Smooth muscle cell (in vitro differentiated cells): ENCODE results near the gene WDR81. TPM values are rescaled to one million over a fixed set of nuclear protein-coding genes. Genes with fewer than 3 reads are reported as not detected.
"Not testable (repeated sequence)": the region's sequence is repeated elsewhere in the genome, so short reads cannot be mapped to it uniquely, and the experiment has no call there.

Source experiments
- DNase-seq: peaks from one replicate; lab custom pipeline; 2025; ENCODE audit not compliant: unreplicated experiment; lab: John Stamatoyannopoulos, UW
- H2AFZ ChIP-seq: fragments of 200-600 bp; sonication (generic); 2 replicates; pipeline ENCODE4 v1.6.0; 2016; ENCODE audit warnings: antibody characterized with exemption, low read depth, mild to moderate bottlenecking
- H3F3A ChIP-seq: fragments of 200-600 bp; sonication (generic); 2 replicates; pipeline ENCODE4 v1.6.0; 2017; ENCODE audit warnings: antibody characterized with exemption, low read depth
- H3K27ac ChIP-seq: fragments of 200-600 bp; sonication (generic); 2 replicates; pipeline ENCODE4 v1.5.1; 2016; ENCODE audit warnings: low read depth, mild to moderate bottlenecking
- H3K27me3 ChIP-seq: fragments of 200-600 bp; sonication (generic); 2 replicates; pipeline ENCODE4 v1.6.1; 2016; ENCODE audit warnings: low read depth, mild to moderate bottlenecking
- H3K36me3 ChIP-seq: fragments of 200-600 bp; sonication (generic); 2 replicates; pipeline ENCODE4 v1.5.1; 2016; ENCODE audit warnings: low read depth
- H3K4me1 ChIP-seq: fragments of 200-600 bp; sonication (generic); 2 replicates; pipeline ENCODE4 v1.5.1; 2016; ENCODE audit warnings: low read depth
- H3K4me2 ChIP-seq: fragments of 200-600 bp; sonication (generic); 2 replicates; pipeline ENCODE4 v1.6.0; 2016; ENCODE audit warnings: mild to moderate bottlenecking
- H3K4me3 ChIP-seq: fragments of 200-600 bp; sonication (generic); 2 replicates; pipeline ENCODE4 v1.5.1; 2016; ENCODE audit warnings: mild to moderate bottlenecking
- H3K79me2 ChIP-seq: fragments of 200-600 bp; sonication (generic); 2 replicates; pipeline ENCODE4 v1.6.0; 2016; ENCODE audit warnings: low read depth, mild to moderate bottlenecking
- H3K9ac ChIP-seq: fragments of 200-600 bp; sonication (generic); 2 replicates; pipeline ENCODE4 v1.6.0; 2016; ENCODE audit warnings: low read depth
- H3K9me3 ChIP-seq: fragments of 200-600 bp; sonication (generic); replicated peaks from 2 replicates; pipeline ENCODE4 v1.5.1; 2016; ENCODE audit warnings: low read depth
- H4K20me1 ChIP-seq: fragments of 200-600 bp; sonication (generic); 2 replicates; pipeline ENCODE4 v1.6.0; 2016; ENCODE audit warnings: low read depth
- CTCF ChIP-seq: fragments of 200-600 bp; sonication (generic); IDR thresholded peaks from 2 replicates; pipeline ENCODE4 v1.5.1; 2017; ENCODE audit warnings: borderline replicate concordance, mild to moderate bottlenecking, antibody characterized with exemption; ENCODE audit not compliant: insufficient read depth, poor library complexity, severe bottlenecking
- WGBS: methylation state at CpG from one replicate; pipeline ENCODE4 v1.1.7; 2016; ENCODE audit warnings: low lambda C conversion rate; 5-methylcytosine and 5-hydroxymethylcytosine counted together
- polyA plus RNA-seq: library from polyadenylated mRNA; unstranded; fragments of >200 nt; fragmentation: Nextera tagmentation; extraction: Ambion mirVana; gene quantifications from 2 replicates; pipeline ENCODE4 v1.2.1, GENCODE V29; 2016
- total RNA-seq: library from RNA; depleted of rRNA; stranded (reverse); fragments of >200 nt; gene quantifications from 2 replicates; pipeline ENCODE4 v1.2.3, GENCODE V29; 2014

The WDR81 gene
- total and polyA plus RNA-seq, 2 experiments from 2014 or later: 5.6 to 9.7 TPM

- H3K4me2 ChIP-seq: no peak overlapping the region
- H3K36me3 ChIP-seq: no peaks in the 10 kb centered on the region
- H4K20me1 ChIP-seq: peaks cover under 1% of the 10 kb centered on the region
- DNase-seq: peak; percentile 13
- no peaks in the 10 kb centered on the region for H3K27me3 ChIP-seq
- no peak overlapping the region for H3K4me3 ChIP-seq
- peaks cover 1% of the 10 kb centered on the region for H3K79me2 ChIP-seq
- H3K4me1 ChIP-seq: peaks cover 12% of the 10 kb centered on the region
- peak; percentile 97 for TF ChIP-seq CTCF
- H3K27ac ChIP-seq: no peak overlapping the region
- peaks cover 17% of the 10 kb centered on the region for H3F3A ChIP-seq
- 50% methylated on average over 11 of the region's 11 CpGs for WGBS
- no peak overlapping the region for H3K9ac ChIP-seq
- H3K9me3 ChIP-seq: no peaks in the 10 kb centered on the region
- no peak overlapping the region for H2AFZ ChIP-seq
Observed at GRCh38 chr17:1720856-1721386, 3.6 kb upstream of the WDR81 start.

GRCh38 chr17:1722022-1722421 is 2.5 kb upstream of the WDR81 start:
- WGBS: 94% methylated on average over 8 of the region's 8 CpGs
- not testable (repeated sequence) for H3K79me2 ChIP-seq, H3K9ac ChIP-seq, H3K36me3 ChIP-seq, H3K27me3 ChIP-seq, H3K4me2 ChIP-seq, DNase-seq, H3K9me3 ChIP-seq, H2AFZ ChIP-seq, H3K4me3 ChIP-seq, H4K20me1 ChIP-seq
- peaks cover 12% of the 10 kb centered on the region for H3K4me1 ChIP-seq
- peaks cover 17% of the 10 kb centered on the region for H3F3A ChIP-seq
- H3K27ac ChIP-seq: peak overlapping the region; percentile 97

- WGBS: 29% methylated on average over 49 of the region's 51 CpGs
Observed at GRCh38 chr17:1724869-1725641, 551 bp downstream of the WDR81 start.

More at GRCh38 chr17:1724869-1725641, 551 bp downstream of the WDR81 start:
- DNase-seq: no peak
- Histone ChIP-seq H3K9ac (peak overlapping the region; percentile 62), H2AFZ (no peak overlapping the region), H3K27ac (peak overlapping the region; percentile 24), H4K20me1 (no peaks in the 10 kb centered on the region), H3K9me3 (no peaks in the 10 kb centered on the region), H3K79me2 (no peaks in the 10 kb centered on the region), H3K36me3 (no peaks in the 10 kb centered on the region), H3F3A (peaks cover 3% of the 10 kb centered on the region), H3K4me3 (peak overlapping the region; percentile 61), H3K4me2 (peak overlapping the region; percentile 96), H3K27me3 (no peaks in the 10 kb centered on the region), H3K4me1 (peaks cover 5% of the 10 kb centered on the region)
- no peak for TF ChIP-seq CTCF
